GM12874 (cell line): ENCODE results near the gene NIN.

Experiments
- CTCF ChIP-seq: IDR thresholded peaks from 2 replicates; pipeline ENCODE4 v1.5.1; 2011; ENCODE audit warnings: low read depth, mild to moderate bottlenecking, control low read depth, low read length, moderate library complexity; ENCODE audit not compliant: insufficient read depth

The NIN gene

GRCh38 chr14:50864946-50865345 lies 34.0 kb upstream of the NIN start:
- TF ChIP-seq CTCF: no peak

- no peak for TF ChIP-seq CTCF
These were observed 33.3 kb upstream of the NIN start for GRCh38 chr14:50864237-50864636.

GRCh38 chr14:50862036-50862570 lies 31.1 kb upstream of the NIN start:
- TF ChIP-seq CTCF: no peak

- peak; percentile 54; the same call in 1 of the 2 replicates for TF ChIP-seq CTCF
These were observed 29.6 kb upstream of the NIN start for GRCh38 chr14:50860478-50861086.

GRCh38 chr14:50859296-50859624 lies 28.3 kb upstream of the NIN start:
- no peak for TF ChIP-seq CTCF

- no peak for TF ChIP-seq CTCF
These were observed 25.7 kb upstream of the NIN start for GRCh38 chr14:50856660-50857059.

GRCh38 chr14:50855558-50855957 lies 24.6 kb upstream of the NIN start:
- no peak for TF ChIP-seq CTCF
